ENCODE measurements around the gene ICAM2.
A peak's percentile ranks its signal among the peaks of the same experiment; 100 is the strongest.

The ICAM2 gene

GRCh38 chr17:64020056-64020766 is at the start of gene ICAM2:
Gene ICAM2 (minus strand): TSS chr17:64020633. CDS start chr17:64006691, 13,942 bp downstream.
- peak; percentile 48 for DNase-seq (ENCODE audit: low read depth)

GRCh38 chr17:64070213-64070612 is 49.8 kb upstream of the ICAM2 start:
- DNase-seq (ENCODE audit: low read depth) = no peak

GRCh38 chr17:64069143-64069542 is 48.7 kb upstream of the ICAM2 start:
- DNase-seq (ENCODE audit: low read depth) = no peak

GRCh38 chr17:64067657-64068056 is 47.2 kb upstream of the ICAM2 start:
- no peak for DNase-seq (ENCODE audit: low read depth)

- DNase-seq (ENCODE audit: low read depth) = no peak
These were observed 46.3 kb upstream of the ICAM2 start for GRCh38 chr17:64066716-64067115.

- DNase-seq (ENCODE audit: low read depth) = no peak
These were observed 44.7 kb upstream of the ICAM2 start for GRCh38 chr17:64065161-64065560.

GRCh38 chr17:64064331-64064730 is 43.9 kb upstream of the ICAM2 start:
- DNase-seq (ENCODE audit: low read depth) = no peak

- DNase-seq (ENCODE audit: low read depth) = no peak
These were observed 43.4 kb upstream of the ICAM2 start for GRCh38 chr17:64063766-64064224.

- DNase-seq (ENCODE audit: low read depth) = no peak
These were observed 42.7 kb upstream of the ICAM2 start for GRCh38 chr17:64063088-64063487.

GRCh38 chr17:64061178-64061898 is 40.9 kb upstream of the ICAM2 start:
- DNase-seq (ENCODE audit: low read depth) = no peak

- DNase-seq (ENCODE audit: low read depth) = no peak
These were observed 39.9 kb upstream of the ICAM2 start for GRCh38 chr17:64060331-64060730.

GRCh38 chr17:64059756-64060155 is 39.3 kb upstream of the ICAM2 start:
- no peak for DNase-seq (ENCODE audit: low read depth)

- DNase-seq (ENCODE audit: low read depth) = no peak
These were observed 38.2 kb upstream of the ICAM2 start for GRCh38 chr17:64058621-64059020.

GRCh38 chr17:64057701-64058263 is 37.3 kb upstream of the ICAM2 start:
- no peak for DNase-seq (ENCODE audit: low read depth)

GRCh38 chr17:64056269-64057005 is 36.0 kb upstream of the ICAM2 start:
- no peak for DNase-seq (ENCODE audit: low read depth)

GRCh38 chr17:64055183-64056142 is 35.0 kb upstream of the ICAM2 start:
- DNase-seq (ENCODE audit: low read depth) = no peak

- DNase-seq (ENCODE audit: low read depth) = no peak
These were observed 33.9 kb upstream of the ICAM2 start for GRCh38 chr17:64054304-64054703.

- no peak for DNase-seq (ENCODE audit: low read depth)
These were observed 32.7 kb upstream of the ICAM2 start for GRCh38 chr17:64053101-64053500.

GRCh38 chr17:64051153-64051552 is 30.7 kb upstream of the ICAM2 start:
- no peak for DNase-seq (ENCODE audit: low read depth)

- DNase-seq (ENCODE audit: low read depth) = no peak
These were observed 28.4 kb upstream of the ICAM2 start for GRCh38 chr17:64048805-64049204.

GRCh38 chr17:64045176-64045575 is 24.7 kb upstream of the ICAM2 start:
- no peak for DNase-seq (ENCODE audit: low read depth)
